Measurements from ENCODE around the gene TRAM2. TPM values are rescaled to one million over a fixed set of nuclear protein-coding genes. Genes with fewer than 3 reads are reported as not detected.
A peak's percentile ranks its signal among the peaks of the same experiment; 100 is the strongest.

TRAM2 gene
- total RNA-seq, 1 donor from 2014 or later, result 9.9 TPM

GRCh38 chr6:52511572-52512151 lies 65.2 kb downstream of the TRAM2 start:
- no peaks in the 10 kb centered on the region for H3K27me3 Mint-ChIP-seq
- peaks cover 86% of the 10 kb centered on the region for H3K36me3 Mint-ChIP-seq (ENCODE audit: low read depth)
- ATAC-seq (ENCODE audit: low read depth), result no peak
- intact Hi-C loops (cut with micrococcal nuclease), result no loop called here
- H3K27ac Mint-ChIP-seq, result no peak overlapping the region
- no peak for TF ChIP-seq CTCF (IDR thresholded peaks at IDR 0.05)
- DNase-seq, result no peak
- POLR2A ChIA-PET, result interaction anchor here (0.6 kb wide), 1 partner anchor 9 kb away, joined by 3 read pairs; no protein-coding TSS in a partner anchor
- H3K9me3 Mint-ChIP-seq, result no peaks in the 10 kb centered on the region
- CTCF ChIA-PET, result no interaction called here
- H3K4me3 Mint-ChIP-seq, result no peak overlapping the region
- H3K4me1 Mint-ChIP-seq, result peaks cover 6% of the 10 kb centered on the region

GRCh38 chr6:52511163-52511562 lies 65.7 kb downstream of the TRAM2 start:
- no peak overlapping the region for H3K27ac Mint-ChIP-seq
- intact Hi-C loops (cut with micrococcal nuclease), result no loop called here

GRCh38 chr6:52510213-52510562 lies 66.7 kb downstream of the TRAM2 start:
- peaks cover 6% of the 10 kb centered on the region for H3K4me1 Mint-ChIP-seq
- CTCF ChIA-PET, result no interaction called here
- DNase-seq (no peak), ATAC-seq (ENCODE audit: low read depth) (no peak)
- peaks cover 82% of the 10 kb centered on the region for H3K36me3 Mint-ChIP-seq (ENCODE audit: low read depth)
- intact Hi-C loops (cut with micrococcal nuclease), result no loop called here
- no peak overlapping the region for H3K27ac Mint-ChIP-seq
- H3K27me3 Mint-ChIP-seq, result no peaks in the 10 kb centered on the region
- POLR2A ChIA-PET, result no interaction called here
- no peak overlapping the region for H3K4me3 Mint-ChIP-seq
- TF ChIP-seq CTCF (IDR thresholded peaks at IDR 0.05), result no peak
- H3K9me3 Mint-ChIP-seq, result no peaks in the 10 kb centered on the region

More at GRCh38 chr6:52511163-52511562, 65.7 kb downstream of the TRAM2 start:
- TF ChIP-seq CTCF (IDR thresholded peaks at IDR 0.05), result no peak
- Mint-ChIP-seq H3K4me1 (peaks cover 6% of the 10 kb centered on the region), H3K36me3 (ENCODE audit: low read depth) (peaks cover 84% of the 10 kb centered on the region), H3K9me3 (no peaks in the 10 kb centered on the region), H3K27me3 (no peaks in the 10 kb centered on the region), H3K4me3 (no peak overlapping the region)
- ChIA-PET POLR2A (interaction anchor here (0.6 kb wide), 1 partner anchor 10 kb away, joined by 3 read pairs; no protein-coding TSS in a partner anchor), CTCF (no interaction called here)
- DNase-seq (no peak), ATAC-seq (ENCODE audit: low read depth) (no peak)

- Mint-ChIP-seq H3K4me1 (peaks cover 6% of the 10 kb centered on the region), H3K27me3 (no peaks in the 10 kb centered on the region)
These were observed 67.3 kb downstream of the TRAM2 start for GRCh38 chr6:52509281-52510212.

More at GRCh38 chr6:52509281-52510212, 67.3 kb downstream of the TRAM2 start:
- peaks cover 82% of the 10 kb centered on the region for H3K36me3 Mint-ChIP-seq (ENCODE audit: low read depth)
- CTCF ChIA-PET, result no interaction called here
- intact Hi-C loops (cut with micrococcal nuclease), result no loop called here
- no peak overlapping the region for H3K27ac Mint-ChIP-seq
- H3K9me3 Mint-ChIP-seq, result no peaks in the 10 kb centered on the region
- POLR2A ChIA-PET, result no interaction called here
- DNase-seq (no peak), ATAC-seq (ENCODE audit: low read depth) (peak; percentile 21)
- TF ChIP-seq CTCF (IDR thresholded peaks at IDR 0.05), result no peak
- H3K4me3 Mint-ChIP-seq, result no peak overlapping the region
